ENCODE data around the gene TPP2.

The TPP2 gene

GRCh38 chr13:102658660-102659059, 61.9 kb downstream of the TPP2 start:
- no peak for DNase-seq

GRCh38 chr13:102659168-102659713, 62.5 kb downstream of the TPP2 start:
- no peak for DNase-seq

GRCh38 chr13:102667023-102667422, 70.2 kb downstream of the TPP2 start:
- DNase-seq: no peak

- DNase-seq: no peak
Measured at GRCh38 chr13:102667911-102668310, 71.1 kb downstream of the TPP2 start.

- no peak for DNase-seq
Measured at GRCh38 chr13:102670130-102670529, 73.3 kb downstream of the TPP2 start.

- DNase-seq: no peak
Measured at GRCh38 chr13:102675115-102675514, 78.3 kb downstream of the TPP2 start.

- DNase-seq: no peak
Measured at GRCh38 chr13:102677122-102677521, 80.3 kb downstream of the TPP2 start.

- DNase-seq: no peak
Measured at GRCh38 chr13:102678339-102679107, 81.7 kb downstream of the TPP2 start.

GRCh38 chr13:102679449-102680132, 82.8 kb downstream of the TPP2 start:
- DNase-seq: no peak

- DNase-seq: no peak
Measured at GRCh38 chr13:102680133-102680717, 83.4 kb downstream of the TPP2 start.

GRCh38 chr13:102680842-102681740, 84.3 kb downstream of the TPP2 start:
- DNase-seq: no peak

GRCh38 chr13:102682211-102682610, 85.4 kb downstream of the TPP2 start:
- DNase-seq: no peak

GRCh38 chr13:102682727-102683126, 85.9 kb downstream of the TPP2 start:
- no peak for DNase-seq

GRCh38 chr13:102683637-102684036, 86.9 kb downstream of the TPP2 start:
- no peak for DNase-seq

GRCh38 chr13:102686024-102686423, 89.2 kb downstream of the TPP2 start:
- DNase-seq: no peak

- no peak for DNase-seq
Measured at GRCh38 chr13:102687520-102687919, 90.7 kb downstream of the TPP2 start.

GRCh38 chr13:102688306-102688973, 91.7 kb downstream of the TPP2 start:
- DNase-seq: no peak

GRCh38 chr13:102690883-102691282, 94.1 kb downstream of the TPP2 start:
- DNase-seq: no peak

- no peak for DNase-seq
Measured at GRCh38 chr13:102692491-102692826, 95.7 kb downstream of the TPP2 start.

- DNase-seq: no peak
Measured at GRCh38 chr13:102693250-102693649, 96.5 kb downstream of the TPP2 start.

GRCh38 chr13:102693776-102694175, 97.0 kb downstream of the TPP2 start:
- no peak for DNase-seq

GRCh38 chr13:102694937-102695336, 98.2 kb downstream of the TPP2 start, which contains the start of gene METTL21C:
TSS of gene METTL21C (minus strand) at chr13:102695044. CDS start at chr13:102694498, 546 bp downstream.
- DNase-seq: no peak

Measured in activated CD4-positive, alpha-beta T cell treated with anti-CD3 and anti-CD28 coated beads for 4 hours (primary cell).